ENCODE results near the gene SEMA6A.

DNA sequence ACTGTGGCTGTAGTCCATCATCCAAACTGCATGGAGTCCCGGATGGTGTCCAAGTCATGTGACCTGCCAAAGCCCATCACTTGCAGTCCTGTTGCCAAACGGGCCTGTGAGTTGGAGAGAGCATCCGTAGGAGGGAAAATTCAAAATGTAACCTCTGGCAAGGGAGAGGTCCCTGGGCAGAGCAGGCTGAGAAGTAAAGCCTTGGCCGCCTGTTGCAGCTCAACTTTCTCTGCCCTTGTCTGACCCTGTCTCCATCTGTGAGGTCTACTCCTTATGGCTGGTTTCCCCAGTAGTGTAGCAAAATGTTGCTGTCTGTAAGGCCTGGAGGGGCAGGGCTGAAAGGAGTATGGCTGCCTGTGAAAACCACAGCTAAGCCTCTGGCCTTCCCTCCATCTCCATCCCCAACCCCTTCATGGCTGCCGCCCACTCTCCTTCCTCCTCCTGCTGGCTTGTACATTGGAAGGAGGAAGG is 163.5 kb downstream of the SEMA6A start:
- TF ChIP-seq POLR2A (IDR thresholded peaks at IDR 0.05) (no peak), CTCF (IDR thresholded peaks at IDR 0.05 in 4 of 5, conservative IDR thresholded peaks at IDR 0.05 in 1 of 5) (no peak)

Data from gastrocnemius medialis (tissue), 4 donors.